ENCODE data around the gene BRD1.

The BRD1 gene

DNA sequence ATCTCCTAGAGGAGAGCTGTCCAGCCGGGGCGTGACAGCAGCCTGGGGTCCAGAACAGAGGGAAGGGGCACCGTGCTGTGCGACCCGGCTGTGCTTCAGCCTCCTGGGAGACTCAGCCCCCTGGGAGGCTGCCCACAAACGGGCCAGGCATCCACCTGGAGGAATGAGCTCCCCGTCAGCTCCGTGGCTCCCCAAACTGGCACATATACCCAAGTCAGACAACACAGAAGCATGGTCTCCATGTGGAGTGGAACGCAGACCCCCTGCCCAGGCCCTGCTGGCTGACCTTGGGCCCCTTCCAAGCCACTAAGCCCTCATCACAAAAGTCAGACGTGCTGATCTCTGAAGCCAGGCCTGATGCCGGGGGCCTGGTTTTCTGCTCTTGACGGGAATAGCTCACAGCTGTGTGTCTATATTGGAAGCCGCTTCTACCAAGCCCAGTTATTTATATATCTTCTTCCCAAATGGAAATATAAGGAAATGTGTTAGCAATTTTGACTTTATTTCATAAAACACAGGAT, 91.7 kb downstream of the BRD1 start:
- TF ChIP-seq, protein P1, sequence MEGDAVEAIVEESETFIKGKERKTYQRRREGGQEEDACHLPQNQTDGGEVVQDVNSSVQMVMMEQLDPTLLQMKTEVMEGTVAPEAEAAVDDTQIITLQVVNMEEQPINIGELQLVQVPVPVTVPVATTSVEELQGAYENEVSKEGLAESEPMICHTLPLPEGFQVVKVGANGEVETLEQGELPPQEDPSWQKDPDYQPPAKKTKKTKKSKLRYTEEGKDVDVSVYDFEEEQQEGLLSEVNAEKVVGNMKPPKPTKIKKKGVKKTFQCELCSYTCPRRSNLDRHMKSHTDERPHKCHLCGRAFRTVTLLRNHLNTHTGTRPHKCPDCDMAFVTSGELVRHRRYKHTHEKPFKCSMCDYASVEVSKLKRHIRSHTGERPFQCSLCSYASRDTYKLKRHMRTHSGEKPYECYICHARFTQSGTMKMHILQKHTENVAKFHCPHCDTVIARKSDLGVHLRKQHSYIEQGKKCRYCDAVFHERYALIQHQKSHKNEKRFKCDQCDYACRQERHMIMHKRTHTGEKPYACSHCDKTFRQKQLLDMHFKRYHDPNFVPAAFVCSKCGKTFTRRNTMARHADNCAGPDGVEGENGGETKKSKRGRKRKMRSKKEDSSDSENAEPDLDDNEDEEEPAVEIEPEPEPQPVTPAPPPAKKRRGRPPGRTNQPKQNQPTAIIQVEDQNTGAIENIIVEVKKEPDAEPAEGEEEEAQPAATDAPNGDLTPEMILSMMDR (conservative IDR thresholded peaks at IDR 0.05; ENCODE audit: low read depth), result no peak
- ChIA-PET POLR2A (ENCODE audit: low non-redundant PET) (no interaction called here), CTCF (no interaction called here)
- no peak for DNase-seq (ENCODE audit: low spot score)
- H3K27ac ChIP-seq, result no peak overlapping the region

DNA sequence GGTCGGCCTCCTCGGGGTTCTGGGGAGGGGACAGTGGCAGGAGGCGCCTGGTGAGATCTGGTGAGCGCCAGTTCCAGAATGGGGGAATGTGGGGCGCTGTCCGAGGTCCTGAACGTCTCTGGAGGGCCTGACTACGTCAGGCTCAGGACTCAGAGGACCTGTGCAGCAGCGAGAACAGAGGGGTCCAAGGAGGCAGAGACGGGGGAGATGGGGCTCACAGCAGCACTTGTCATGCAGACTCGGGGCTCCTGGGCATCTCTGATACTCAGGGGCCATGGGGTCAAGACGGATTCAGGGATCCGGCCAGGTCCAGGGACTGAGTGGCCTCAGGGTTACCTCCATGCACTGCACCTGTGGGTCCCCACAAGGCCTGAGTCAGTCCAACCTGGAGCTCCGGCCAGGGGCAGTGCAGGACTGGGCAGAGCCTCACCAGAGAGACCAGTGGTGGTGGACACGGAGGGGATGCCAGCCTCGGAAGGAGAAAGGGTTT, 92.2 kb downstream of the BRD1 start:
- H3K27ac ChIP-seq, result no peak overlapping the region
- peak; percentile 25 for DNase-seq (ENCODE audit: low spot score)
- CTCF ChIA-PET, result no interaction called here
- TF ChIP-seq, protein P1 (conservative IDR thresholded peaks at IDR 0.05; ENCODE audit: low read depth), result no peak
- POLR2A ChIA-PET (ENCODE audit: low non-redundant PET), result no interaction called here

DNA sequence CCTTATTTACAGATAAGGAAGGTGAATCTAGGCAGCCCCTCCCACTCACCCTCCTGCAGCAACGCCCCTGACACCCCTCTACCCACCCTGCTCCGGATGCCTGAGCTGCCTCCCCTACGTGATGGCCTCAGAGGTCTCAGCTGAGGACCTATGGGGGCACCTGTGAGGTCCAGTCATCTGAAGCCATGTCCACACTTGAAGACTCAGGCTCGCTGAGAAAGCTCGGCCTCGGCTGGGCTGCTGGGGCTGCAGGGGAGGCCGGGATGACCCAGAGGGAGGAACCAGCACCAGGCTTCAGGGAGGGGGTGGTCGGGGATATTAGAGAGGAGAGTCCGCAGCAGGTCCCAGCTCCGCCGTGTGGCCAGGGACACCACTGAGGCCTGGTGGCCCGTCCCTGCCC, 92.8 kb downstream of the BRD1 start:
- no peak overlapping the region for H3K27ac ChIP-seq
- POLR2A ChIA-PET (ENCODE audit: low non-redundant PET), result no interaction called here
- CTCF ChIA-PET, result no interaction called here
- TF ChIP-seq, protein P1 (conservative IDR thresholded peaks at IDR 0.05; ENCODE audit: low read depth), result no peak
- DNase-seq (ENCODE audit: low spot score), result no peak

- no peak for DNase-seq (ENCODE audit: low spot score)
- TF ChIP-seq, protein P1 (conservative IDR thresholded peaks at IDR 0.05; ENCODE audit: low read depth), result no peak
- ChIA-PET CTCF (no interaction called here), POLR2A (ENCODE audit: low non-redundant PET) (no interaction called here)
- H3K27ac ChIP-seq, result no peak overlapping the region
These were observed 93.3 kb downstream of the BRD1 start for GRCh38 chr22:49734390-49734789.

GRCh38 chr22:49733631-49734030, 94.0 kb downstream of the BRD1 start:
- no peak for DNase-seq (ENCODE audit: low spot score)
- TF ChIP-seq, protein P1 (conservative IDR thresholded peaks at IDR 0.05; ENCODE audit: low read depth), result no peak
- CTCF ChIA-PET, result interaction anchor here (0.6 kb wide), 1 partner anchor 33 kb away, joined by 3 read pairs; no protein-coding TSS in a partner anchor
- H3K27ac ChIP-seq, result no peak overlapping the region
- POLR2A ChIA-PET (ENCODE audit: low non-redundant PET), result no interaction called here

DNA sequence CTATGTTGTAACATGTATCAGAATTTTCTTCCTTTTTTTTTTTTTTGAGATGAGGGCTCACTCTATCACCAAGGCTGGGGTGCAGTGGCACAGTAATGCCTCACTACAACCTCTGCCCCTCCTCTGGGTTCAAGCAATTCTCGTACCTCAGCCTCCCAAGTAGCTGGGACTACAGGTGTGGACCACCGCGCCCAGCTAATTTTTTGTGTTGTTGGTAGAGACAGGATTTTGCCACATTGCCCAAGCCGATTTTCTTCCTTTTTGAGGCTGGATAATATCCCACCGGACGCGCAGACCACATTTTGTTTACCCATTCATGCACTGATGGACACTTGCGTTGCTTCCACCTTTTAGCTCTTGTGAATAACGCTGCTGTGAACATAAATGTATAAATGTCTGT, 97.0 kb downstream of the BRD1 start:
- H3K27ac ChIP-seq, result no peak overlapping the region
- no peak for DNase-seq (ENCODE audit: low spot score)
- TF ChIP-seq, protein P1 (conservative IDR thresholded peaks at IDR 0.05; ENCODE audit: low read depth), result no peak
- POLR2A ChIA-PET (ENCODE audit: low non-redundant PET), result no interaction called here
- CTCF ChIA-PET, result no interaction called here
